GM12878 (cell line): ENCODE results near the gene COL23A1.

ENCODE experiments used
- SRF ChIP-seq, 2 experiments: IDR thresholded peaks; 2 replicates each; pipeline ENCODE4 v1.6.1; 2011; ENCODE audit warnings: low read depth in 2 of 2, low read length in 2 of 2, mild to moderate bottlenecking in 1 of 2, moderate library complexity in 1 of 2
- YY1 ChIP-seq: IDR thresholded peaks from 2 replicates; pipeline ENCODE4 v1.6.1; 2011; ENCODE audit warnings: low read depth, mild to moderate bottlenecking, low read length
- TF ChIP-seq, protein P1 (sequence below): IDR thresholded peaks from 2 replicates; pipeline ENCODE4 v1.6.1; 2012; ENCODE audit warnings: mild to moderate bottlenecking, low read depth, low read length

- TF ChIP-seq, protein P1, sequence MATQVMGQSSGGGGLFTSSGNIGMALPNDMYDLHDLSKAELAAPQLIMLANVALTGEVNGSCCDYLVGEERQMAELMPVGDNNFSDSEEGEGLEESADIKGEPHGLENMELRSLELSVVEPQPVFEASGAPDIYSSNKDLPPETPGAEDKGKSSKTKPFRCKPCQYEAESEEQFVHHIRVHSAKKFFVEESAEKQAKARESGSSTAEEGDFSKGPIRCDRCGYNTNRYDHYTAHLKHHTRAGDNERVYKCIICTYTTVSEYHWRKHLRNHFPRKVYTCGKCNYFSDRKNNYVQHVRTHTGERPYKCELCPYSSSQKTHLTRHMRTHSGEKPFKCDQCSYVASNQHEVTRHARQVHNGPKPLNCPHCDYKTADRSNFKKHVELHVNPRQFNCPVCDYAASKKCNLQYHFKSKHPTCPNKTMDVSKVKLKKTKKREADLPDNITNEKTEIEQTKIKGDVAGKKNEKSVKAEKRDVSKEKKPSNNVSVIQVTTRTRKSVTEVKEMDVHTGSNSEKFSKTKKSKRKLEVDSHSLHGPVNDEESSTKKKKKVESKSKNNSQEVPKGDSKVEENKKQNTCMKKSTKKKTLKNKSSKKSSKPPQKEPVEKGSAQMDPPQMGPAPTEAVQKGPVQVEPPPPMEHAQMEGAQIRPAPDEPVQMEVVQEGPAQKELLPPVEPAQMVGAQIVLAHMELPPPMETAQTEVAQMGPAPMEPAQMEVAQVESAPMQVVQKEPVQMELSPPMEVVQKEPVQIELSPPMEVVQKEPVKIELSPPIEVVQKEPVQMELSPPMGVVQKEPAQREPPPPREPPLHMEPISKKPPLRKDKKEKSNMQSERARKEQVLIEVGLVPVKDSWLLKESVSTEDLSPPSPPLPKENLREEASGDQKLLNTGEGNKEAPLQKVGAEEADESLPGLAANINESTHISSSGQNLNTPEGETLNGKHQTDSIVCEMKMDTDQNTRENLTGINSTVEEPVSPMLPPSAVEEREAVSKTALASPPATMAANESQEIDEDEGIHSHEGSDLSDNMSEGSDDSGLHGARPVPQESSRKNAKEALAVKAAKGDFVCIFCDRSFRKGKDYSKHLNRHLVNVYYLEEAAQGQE: no peak
- TF ChIP-seq YY1: no peak
- no peak for TF ChIP-seq SRF (IDR thresholded peaks at IDR 0.05; ENCODE audit: low read depth in 2 of 2, low read length in 2 of 2)
Observed at GRCh38 chr5:178322736-178323540, 267.3 kb downstream of the COL23A1 start.
